ENCODE measurements around the gene TSPAN18. TPM values are rescaled to one million over a fixed set of nuclear protein-coding genes. Genes with fewer than 3 reads are reported as not detected.
A peak's percentile ranks its signal among the peaks of the same experiment; 100 is the strongest.

The TSPAN18 gene
- total RNA-seq, 1 experiment from 2014 or later: 0.77 TPM

GRCh38 chr11:44936525-44936924 lies 209.8 kb downstream of the TSPAN18 start:
- BruUV-seq (replicated peaks): no TSS peak
- intact Hi-C loops (cut with micrococcal nuclease): loop anchor here (1.0 to 5.0 kb wide), 3 partner anchors 9 to 356 kb away; no protein-coding TSS in a partner anchor
- ChIA-PET POLR2A (interaction anchor here (0.9 to 3.1 kb wide), 6 partner anchors 9 to 822 kb away, joined by 3 to 29 read pairs (median 6); no protein-coding TSS in a partner anchor), CTCF (interaction anchor here (0.6 to 17.4 kb wide), 37 partner anchors 9 to 566 kb away, joined by 3 to 1181 read pairs (median 3); partner anchors contain the start of gene SYT13)
- Mint-ChIP-seq H3K36me3 (ENCODE audit: insufficient read depth, unreplicated experiment) (peaks cover 8% of the 10 kb centered on the region), H3K27ac (ENCODE audit: low read depth, unreplicated experiment) (no peak overlapping the region), H3K9me3 (ENCODE audit: unreplicated experiment) (no peaks in the 10 kb centered on the region), H3K4me1 (ENCODE audit: insufficient read depth, unreplicated experiment) (no peaks in the 10 kb centered on the region), H3K4me3 (ENCODE audit: unreplicated experiment) (no peak overlapping the region), H3K27me3 (ENCODE audit: insufficient read depth, unreplicated experiment) (no peaks in the 10 kb centered on the region)
- peak; percentile 89 for TF ChIP-seq CTCF (IDR thresholded peaks at IDR 0.05; ENCODE audit: unreplicated experiment)
- peak; percentile 77 for DNase-seq (ENCODE audit: unreplicated experiment)

- no peaks in the 10 kb centered on the region for H3K27me3 Mint-ChIP-seq (ENCODE audit: insufficient read depth, unreplicated experiment)
- no peaks in the 10 kb centered on the region for H3K9me3 Mint-ChIP-seq (ENCODE audit: unreplicated experiment)
- DNase-seq (ENCODE audit: unreplicated experiment): no peak
- no peaks in the 10 kb centered on the region for H3K4me1 Mint-ChIP-seq (ENCODE audit: insufficient read depth, unreplicated experiment)
- no peak overlapping the region for H3K27ac Mint-ChIP-seq (ENCODE audit: low read depth, unreplicated experiment)
- H3K36me3 Mint-ChIP-seq (ENCODE audit: insufficient read depth, unreplicated experiment): peaks cover 5% of the 10 kb centered on the region
- CTCF ChIA-PET: interaction anchor here (0.6 to 17.4 kb wide), 28 partner anchors 10 to 469 kb away, joined by 3 to 1181 read pairs (median 4); partner anchors contain the start of gene SYT13
- intact Hi-C loops (cut with micrococcal nuclease): loop anchor here (1.0 to 5.0 kb wide), 3 partner anchors 10 to 355 kb away; no protein-coding TSS in a partner anchor
- TF ChIP-seq CTCF (IDR thresholded peaks at IDR 0.05; ENCODE audit: unreplicated experiment): no peak
- H3K4me3 Mint-ChIP-seq (ENCODE audit: unreplicated experiment): no peak overlapping the region
- POLR2A ChIA-PET: interaction anchor here (0.8 to 3.1 kb wide), 7 partner anchors 18 to 821 kb away, joined by 3 to 29 read pairs (median 5); no protein-coding TSS in a partner anchor
- BruUV-seq (replicated peaks): no TSS peak
Measured at GRCh38 chr11:44936951-44937543, 210.3 kb downstream of the TSPAN18 start.

GRCh38 chr11:44938066-44938691 lies 211.4 kb downstream of the TSPAN18 start:
- H3K4me3 Mint-ChIP-seq (ENCODE audit: unreplicated experiment): no peak overlapping the region
- no peak for DNase-seq (ENCODE audit: unreplicated experiment)
- no peaks in the 10 kb centered on the region for H3K4me1 Mint-ChIP-seq (ENCODE audit: insufficient read depth, unreplicated experiment)
- intact Hi-C loops (cut with micrococcal nuclease): loop anchor here (5.0 kb wide), 1 partner anchor 354 kb away; no protein-coding TSS in a partner anchor
- no peak for TF ChIP-seq CTCF (IDR thresholded peaks at IDR 0.05; ENCODE audit: unreplicated experiment)
- H3K27me3 Mint-ChIP-seq (ENCODE audit: insufficient read depth, unreplicated experiment): no peaks in the 10 kb centered on the region
- POLR2A ChIA-PET: interaction anchor here (1.6 to 3.1 kb wide), 2 partner anchors 159 to 166 kb away, joined by 5 to 29 read pairs; no protein-coding TSS in a partner anchor
- BruUV-seq (replicated peaks): no TSS peak
- peaks cover 5% of the 10 kb centered on the region for H3K36me3 Mint-ChIP-seq (ENCODE audit: insufficient read depth, unreplicated experiment)
- H3K27ac Mint-ChIP-seq (ENCODE audit: low read depth, unreplicated experiment): no peak overlapping the region
- H3K9me3 Mint-ChIP-seq (ENCODE audit: unreplicated experiment): no peaks in the 10 kb centered on the region
- CTCF ChIA-PET: interaction anchor here (0.6 to 17.4 kb wide), 11 partner anchors 9 to 934 kb away, joined by 3 to 1181 read pairs (median 3); partner anchors contain the start of gene TP53I11

Measured in MCF 10A (cell line).